Tibial artery (tissue), 4 donors: ENCODE data around the gene COX7A1.
"Not testable (repeated sequence)": the region's sequence is repeated elsewhere in the genome, so short reads cannot be mapped to it uniquely, and the experiment has no call there.

Source experiments
- DNase-seq, 2 donors: peaks; one replicate each; pipeline ENCODE4 v3.0.0-alpha.2; 2019
- H3K27ac ChIP-seq, 2 donors: fragments of 200-600 bp; sonication (generic) in 1 of 2; 1 replicate in 1 of 2; 2 replicates in 1 of 2; pipeline ENCODE4 v1.5.1; 2018 to 2019; ENCODE audit warnings: mild to moderate bottlenecking in 1 of 2
- H3K27me3 ChIP-seq, 2 donors: fragments of 200-600 bp; sonication (generic) in 1 of 2; one replicate each; pipeline versions ENCODE4 v1.5.1 to v1.6.0; 2016 to 2019
- H3K36me3 ChIP-seq, 3 donors: fragments of 200-600 bp; sonication (generic) in 2 of 3; one replicate each; pipeline ENCODE4 v1.5.1; 2016 to 2019; ENCODE audit warnings: mild to moderate bottlenecking in 2 of 3
- H3K4me1 ChIP-seq, 4 donors: fragments of 200-600 bp; sonication (generic) in 2 of 4; 1 replicate in 3 of 4; 2 replicates in 1 of 4; pipeline ENCODE4 v1.5.1; 2016 to 2019
- H3K4me3 ChIP-seq, 2 donors: fragments of 200-600 bp; sonication (generic) in 1 of 2; 1 replicate in 1 of 2; 2 replicates in 1 of 2; pipeline ENCODE4 v1.5.1; 2018 to 2019; ENCODE audit warnings: mild to moderate bottlenecking in 2 of 2
- H3K9me3 ChIP-seq, 3 donors: fragments of 200-600 bp; sonication (generic) in 1 of 3; one replicate each; pipeline ENCODE4 v1.5.1; 2016 to 2019
- CTCF ChIP-seq, 2 experiments: fragments of 200-600 bp in 1 of 2; fragments of 450-650 bp in 1 of 2; IDR thresholded peaks; one replicate each; pipeline ENCODE4 v1.5.1; 2017 to 2019; ENCODE audit warnings: antibody characterized with exemption in 2 of 2, mild to moderate bottlenecking in 1 of 2, moderate library complexity in 1 of 2
- intact Hi-C: fragments of 100-400 bp; cut with DNase I; formaldehyde crosslinking; loops from one replicate; pipeline ENCODE4 v1.15.0; 2023; ENCODE audit warnings: low total_unique reads

The COX7A1 gene

DNA sequence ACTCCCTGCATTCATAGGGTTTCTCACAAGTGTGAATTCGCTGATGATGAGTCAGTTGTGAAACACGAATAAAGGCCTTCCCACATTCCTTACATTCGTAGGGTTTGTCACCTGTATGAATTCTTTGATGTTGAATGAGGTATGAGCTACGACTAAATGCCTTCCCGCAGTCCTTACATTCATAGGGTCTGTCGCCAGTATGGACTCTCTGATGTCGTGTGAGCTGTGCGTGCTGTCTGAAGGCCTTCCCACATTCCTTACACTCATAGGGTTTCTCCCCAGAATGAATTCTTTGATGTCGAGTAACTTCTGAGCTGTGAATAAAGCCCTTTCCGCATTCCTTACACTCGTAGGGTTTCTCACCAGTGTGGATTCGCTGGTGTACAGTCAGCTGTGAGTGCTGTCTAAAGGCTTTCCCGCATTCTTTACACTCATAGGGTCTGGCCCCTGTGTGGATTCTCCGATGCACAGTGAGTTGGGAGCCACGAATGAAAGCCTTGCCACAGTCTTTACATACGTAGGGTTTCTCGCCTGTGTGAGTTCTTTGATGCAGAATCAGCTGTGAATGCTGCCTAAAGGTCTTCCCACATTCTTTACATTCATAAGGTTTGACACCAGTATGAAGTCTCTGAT lies 30.5 kb upstream of the COX7A1 start:
- H3K36me3 ChIP-seq = peaks cover 11 to 18% (median 16%) of the 10 kb centered on the region in 3 donors
- no peak overlapping the region for H3K27ac ChIP-seq
- no peak for DNase-seq
- no peak for TF ChIP-seq CTCF (IDR thresholded peaks at IDR 0.05)
- H3K9me3 ChIP-seq = no peaks in the 10 kb centered on the region
- intact Hi-C loops = no loop called here
- no peak overlapping the region for H3K4me3 ChIP-seq
- no peaks in the 10 kb centered on the region for H3K27me3 ChIP-seq
- H3K4me1 ChIP-seq = no peaks in the 10 kb centered on the region

GRCh38 chr19:36179077-36179476 lies 26.8 kb upstream of the COX7A1 start:
- H3K36me3 ChIP-seq = peaks cover 11 to 18% (median 16%) of the 10 kb centered on the region in 3 donors
- H3K27ac ChIP-seq, H3K27me3 ChIP-seq, H3K4me1 ChIP-seq, DNase-seq, H3K9me3 ChIP-seq, H3K4me3 ChIP-seq, intact Hi-C loops: not testable (repeated sequence)

DNA sequence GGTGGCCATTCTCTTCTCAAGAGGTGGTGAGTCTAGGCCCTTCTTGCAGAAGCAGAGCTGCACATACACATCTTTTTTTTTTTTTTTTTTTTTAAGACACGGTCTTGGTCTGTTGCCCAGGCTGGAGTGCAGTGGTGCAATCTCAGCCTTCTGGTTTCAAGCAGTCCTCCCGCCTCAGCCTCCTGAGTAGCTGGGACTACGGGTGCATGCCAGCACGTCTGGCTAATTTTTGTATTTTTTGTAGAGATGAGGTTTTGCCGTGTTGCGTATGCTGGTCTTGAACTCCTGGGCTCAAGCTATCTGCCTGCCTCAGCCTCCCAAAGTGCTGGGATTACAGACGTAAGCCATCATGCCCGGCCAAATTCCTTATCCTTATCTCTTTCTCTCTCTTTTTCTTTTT lies 21.6 kb upstream of the COX7A1 start:
- peaks cover 0 to 14% (median 1%) of the 10 kb centered on the region in 4 donors for H3K4me1 ChIP-seq
- intact Hi-C loops, H3K27ac ChIP-seq, H3K36me3 ChIP-seq, DNase-seq, H3K4me3 ChIP-seq, H3K9me3 ChIP-seq, H3K27me3 ChIP-seq: not testable (repeated sequence)

- no peak overlapping the region for H3K4me3 ChIP-seq
- no peaks in the 10 kb centered on the region for H3K36me3 ChIP-seq
- peaks cover 0 to 14% (median 1%) of the 10 kb centered on the region in 4 donors for H3K4me1 ChIP-seq
- no peak overlapping the region for H3K27ac ChIP-seq
- intact Hi-C loops = no loop called here
- DNase-seq = no peak
- H3K9me3 ChIP-seq = no peaks in the 10 kb centered on the region
- TF ChIP-seq CTCF (IDR thresholded peaks at IDR 0.05) = no peak
- H3K27me3 ChIP-seq = no peaks in the 10 kb centered on the region
Observed at GRCh38 chr19:36172852-36173251, 20.6 kb upstream of the COX7A1 start.

GRCh38 chr19:36169084-36169760 lies 17.0 kb upstream of the COX7A1 start:
- no peaks in the 10 kb centered on the region for H3K27me3 ChIP-seq
- DNase-seq = peak in 1 of 2 donors; percentile 31
- intact Hi-C loops = loop anchor here (5.0 kb wide), 1 partner anchor 47 kb away; no protein-coding TSS in a partner anchor
- no peaks in the 10 kb centered on the region for H3K9me3 ChIP-seq
- no peak for TF ChIP-seq CTCF (IDR thresholded peaks at IDR 0.05)
- H3K27ac ChIP-seq = peak overlapping the region; percentile 37 to 54
- no peak overlapping the region for H3K4me3 ChIP-seq
- peaks cover 7 to 11% (median 9%) of the 10 kb centered on the region in 3 donors for H3K36me3 ChIP-seq
- peaks cover 0 to 14% (median 1%) of the 10 kb centered on the region in 4 donors for H3K4me1 ChIP-seq

DNA sequence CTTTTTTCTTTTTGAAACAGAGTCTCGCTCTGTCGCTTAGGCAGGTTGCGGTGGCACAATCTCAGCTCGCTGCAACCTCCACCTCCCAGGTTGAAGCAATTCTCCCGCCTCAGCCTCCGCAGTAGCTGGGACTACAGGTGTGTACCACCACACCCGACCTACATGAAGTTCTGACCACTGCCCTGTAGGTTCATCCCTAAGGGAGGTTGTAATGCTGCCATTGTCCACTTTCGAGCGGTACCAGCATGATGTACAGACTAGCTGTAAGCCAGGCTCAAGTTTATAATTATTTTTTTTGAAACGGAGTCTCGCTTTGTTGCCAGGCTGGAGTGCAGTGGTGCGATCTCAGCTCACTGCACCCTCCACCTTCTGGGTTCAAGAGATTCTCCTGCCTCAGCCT lies 11.6 kb upstream of the COX7A1 start:
- no peak for TF ChIP-seq CTCF (IDR thresholded peaks at IDR 0.05)

More for the DNA sequence above, 11.6 kb upstream of the COX7A1 start:
- H3K36me3 ChIP-seq = peaks cover 7 to 15% (median 9%) of the 10 kb centered on the region in 3 donors
- no peak overlapping the region for H3K4me3 ChIP-seq
- H3K27me3 ChIP-seq = no peaks in the 10 kb centered on the region
- no peak for DNase-seq
- no peaks in the 10 kb centered on the region for H3K9me3 ChIP-seq
- H3K27ac ChIP-seq = no peak overlapping the region
- H3K4me1 ChIP-seq = no peaks in the 10 kb centered on the region
- intact Hi-C loops = no loop called here
